Measurements from ENCODE around the gene LZTR1. TPM values are rescaled to one million over a fixed set of nuclear protein-coding genes. Genes with fewer than 3 reads are reported as not detected.
"Not testable (repeated sequence)": the region's sequence is repeated elsewhere in the genome, so short reads cannot be mapped to it uniquely, and the experiment has no call there.

LZTR1 gene
- total RNA-seq, 1 experiment from 2014 or later: 35.3 TPM

DNA sequence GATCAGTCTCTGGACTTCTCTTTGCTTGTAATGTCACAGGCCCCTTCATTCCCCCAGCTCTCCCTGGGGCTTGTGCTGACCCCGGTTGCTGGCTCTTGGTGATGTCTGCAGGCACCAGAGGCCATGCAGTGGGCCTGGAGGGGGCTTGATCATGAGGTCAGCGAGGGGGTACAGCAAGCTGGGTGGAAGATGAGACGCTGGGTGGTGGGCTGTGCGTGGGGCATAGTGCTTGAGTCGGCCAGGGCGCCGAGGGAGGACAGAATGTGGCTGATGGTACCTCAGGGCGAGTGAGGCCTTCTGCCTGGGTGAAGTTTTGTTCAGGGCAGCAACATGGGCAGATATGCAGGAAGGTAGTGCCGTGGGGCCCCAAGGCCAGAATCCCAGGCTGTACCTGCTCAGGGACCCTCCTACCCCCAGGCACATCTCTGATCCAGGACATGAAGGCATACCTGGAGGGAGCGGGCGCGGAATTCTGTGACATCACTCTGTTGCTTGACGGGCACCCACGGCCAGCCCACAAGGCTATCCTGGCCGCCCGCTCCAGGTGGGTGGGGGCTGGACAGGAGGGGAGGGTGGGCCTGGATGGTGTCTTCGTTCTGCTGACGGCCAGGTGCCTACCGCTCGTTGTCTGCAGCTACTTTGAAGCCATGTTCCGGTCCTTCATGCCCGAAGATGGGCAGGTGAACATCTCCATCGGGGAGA is 13.4 kb downstream of the LZTR1 start:
- no peak for DNase-seq (ENCODE audit: low read depth)

DNA sequence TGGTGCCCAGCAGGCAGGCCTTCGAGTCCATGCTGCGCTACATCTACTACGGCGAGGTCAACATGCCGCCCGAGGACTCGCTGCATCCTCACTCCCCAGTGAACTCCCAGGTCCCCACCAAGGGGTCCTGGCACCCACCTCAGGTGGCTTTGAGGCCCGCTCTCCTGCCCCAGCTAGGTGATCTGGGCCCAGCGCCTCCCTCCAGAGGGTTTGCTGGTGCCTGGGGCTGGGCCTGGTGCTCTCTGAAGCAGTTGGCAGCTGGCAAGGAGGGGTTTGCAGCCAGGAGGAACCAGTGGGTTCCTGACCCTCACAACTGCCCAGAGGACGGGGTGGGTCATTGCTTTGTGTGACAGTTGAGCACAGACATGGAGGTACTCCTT is 13.9 kb downstream of the LZTR1 start:
- no peak for DNase-seq (ENCODE audit: low read depth)

GRCh38 chr22:20996598-20997535 is 14.8 kb downstream of the LZTR1 start:
- no peak for DNase-seq (ENCODE audit: low read depth)

- no peak for DNase-seq (ENCODE audit: low read depth)
These were observed 15.6 kb downstream of the LZTR1 start for GRCh38 chr22:20997536-20998257.

DNA sequence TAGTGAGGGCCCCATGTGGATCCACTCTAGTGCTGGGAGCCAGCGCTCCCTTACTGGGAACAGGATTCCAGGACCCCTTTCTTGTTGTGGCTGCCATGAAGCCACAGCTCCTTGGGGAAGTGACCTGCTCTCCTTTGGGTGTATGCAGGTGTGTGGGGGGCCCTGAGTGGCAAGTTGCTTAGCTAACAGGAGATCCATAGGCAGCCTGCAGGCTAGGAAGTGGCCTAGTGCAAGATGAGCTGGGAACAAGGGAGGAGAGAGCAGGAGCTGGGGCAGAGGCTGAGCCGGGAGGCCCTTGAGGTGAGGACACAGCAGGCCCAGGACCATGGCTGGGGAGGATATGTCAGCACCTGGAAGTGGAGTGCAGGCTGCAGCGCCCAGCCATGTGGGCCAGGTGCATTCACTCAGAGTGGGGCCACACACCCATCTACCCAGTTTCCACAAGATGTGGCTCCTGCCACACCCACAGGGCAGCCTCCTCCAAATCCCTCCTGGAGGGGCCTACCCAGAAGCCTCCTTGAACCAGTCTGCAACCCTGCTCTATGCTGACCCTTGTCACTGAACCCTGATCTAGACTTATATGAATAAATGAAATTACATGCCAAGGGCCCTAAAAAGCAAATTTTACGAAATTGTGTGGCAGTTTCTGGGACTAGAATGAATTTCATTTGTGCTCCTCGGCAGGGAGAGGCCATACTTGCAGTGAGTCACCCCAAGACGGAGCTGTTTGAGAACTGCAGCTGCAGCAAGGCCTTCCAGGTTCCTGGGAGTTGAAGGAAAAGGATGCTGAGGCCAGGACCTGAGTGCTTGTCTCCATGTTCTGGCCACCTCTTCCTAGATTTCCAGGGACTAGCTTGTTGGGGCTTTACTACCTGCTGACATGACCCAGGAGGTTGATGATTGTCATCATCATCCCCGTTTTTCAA is 16.6 kb downstream of the LZTR1 start:
- no peak for DNase-seq (ENCODE audit: low read depth)

GRCh38 chr22:20999350-21000206 is 17.5 kb downstream of the LZTR1 start:
- no peak for DNase-seq (ENCODE audit: low read depth)

GRCh38 chr22:21000207-21000986 is 18.3 kb downstream of the LZTR1 start:
- DNase-seq (ENCODE audit: low read depth): no peak

GRCh38 chr22:21000987-21001600 is 19.0 kb downstream of the LZTR1 start:
- DNase-seq (ENCODE audit: low read depth): no peak

DNA sequence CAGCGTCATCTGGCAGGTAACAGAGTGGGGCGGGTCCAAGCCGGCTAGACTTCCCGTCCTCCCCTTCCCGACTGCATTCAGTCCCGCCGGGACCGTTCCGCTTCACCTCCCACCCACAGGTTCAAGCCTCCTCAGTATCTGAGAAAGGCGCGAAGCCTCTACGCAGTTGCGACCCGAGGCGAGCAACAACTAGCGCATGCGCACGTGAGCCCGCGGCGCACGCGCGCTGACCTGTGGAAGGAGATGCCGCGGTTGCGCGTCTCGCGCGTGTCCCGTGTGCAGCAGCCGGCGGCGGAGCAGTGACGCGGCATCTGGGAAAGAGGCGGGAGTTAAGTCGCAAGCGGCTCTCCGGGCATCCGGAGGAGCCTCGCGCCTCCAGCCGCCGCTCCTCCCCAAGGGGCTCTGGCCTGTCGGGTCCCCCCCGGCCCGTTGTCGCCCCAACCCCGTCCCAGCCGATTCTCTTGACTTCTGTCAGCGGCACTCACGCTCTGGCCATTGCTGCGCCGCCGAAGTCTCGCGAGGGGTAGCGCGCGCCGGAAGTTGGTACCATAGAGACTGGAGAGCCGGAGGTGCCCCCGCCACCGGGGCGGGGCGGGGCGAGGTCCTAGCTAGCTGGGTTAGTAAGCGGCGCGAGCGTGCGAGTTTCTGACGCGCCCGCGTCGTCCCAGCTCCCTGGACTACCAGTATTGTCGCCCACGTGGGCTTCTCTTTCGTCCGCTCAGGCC is 19.7 kb downstream of the LZTR1 start, which contains the start of gene THAP7:
Gene THAP7, minus strand, starts transcription at position 518 of the 725 bp plus-strand sequence. Its CDS starts 207 bp downstream, at position 311.
- peak; percentile 91 for DNase-seq (ENCODE audit: low read depth)

DNA sequence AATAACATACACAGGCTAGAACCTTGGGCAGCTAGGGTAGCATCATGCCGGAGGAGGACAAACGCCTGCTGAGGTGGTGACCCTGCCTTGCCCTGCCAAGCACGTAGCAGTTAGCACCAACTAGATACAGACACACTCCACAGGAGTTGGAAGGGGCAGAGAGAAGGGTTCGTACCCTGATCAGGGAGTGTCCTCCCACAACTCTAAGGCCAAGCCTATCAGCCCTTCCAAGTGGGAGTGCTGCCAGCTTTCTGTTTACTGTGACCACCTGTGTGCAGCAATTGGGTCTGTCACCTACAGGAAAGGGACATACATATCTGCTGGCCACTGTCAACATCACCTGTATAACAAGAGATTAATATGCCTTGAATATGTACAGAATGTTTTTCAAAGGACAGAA is 21.7 kb downstream of the LZTR1 start:
- no peak for DNase-seq (ENCODE audit: low read depth)

DNA sequence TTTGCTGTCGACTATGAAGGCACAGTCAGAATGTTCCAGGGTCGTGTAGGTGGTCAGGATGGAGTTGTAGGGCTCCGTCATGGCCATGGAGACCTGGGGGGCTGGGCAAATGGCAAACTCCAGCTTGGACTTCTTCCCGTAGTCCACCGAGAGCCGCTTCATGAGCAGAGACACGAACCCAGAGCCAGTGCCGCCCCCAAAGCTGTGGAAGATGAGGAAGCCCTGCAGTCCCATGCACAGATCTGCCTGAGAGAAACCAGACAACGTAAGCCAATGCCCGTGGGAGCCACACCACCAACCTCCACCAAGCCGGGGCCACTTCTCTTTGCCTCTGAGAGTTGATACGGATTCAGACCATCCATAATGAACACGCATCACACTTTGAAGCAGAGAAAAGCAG is 27.1 kb downstream of the LZTR1 start:
- not testable (repeated sequence) for DNase-seq (ENCODE audit: low read depth)

DNA sequence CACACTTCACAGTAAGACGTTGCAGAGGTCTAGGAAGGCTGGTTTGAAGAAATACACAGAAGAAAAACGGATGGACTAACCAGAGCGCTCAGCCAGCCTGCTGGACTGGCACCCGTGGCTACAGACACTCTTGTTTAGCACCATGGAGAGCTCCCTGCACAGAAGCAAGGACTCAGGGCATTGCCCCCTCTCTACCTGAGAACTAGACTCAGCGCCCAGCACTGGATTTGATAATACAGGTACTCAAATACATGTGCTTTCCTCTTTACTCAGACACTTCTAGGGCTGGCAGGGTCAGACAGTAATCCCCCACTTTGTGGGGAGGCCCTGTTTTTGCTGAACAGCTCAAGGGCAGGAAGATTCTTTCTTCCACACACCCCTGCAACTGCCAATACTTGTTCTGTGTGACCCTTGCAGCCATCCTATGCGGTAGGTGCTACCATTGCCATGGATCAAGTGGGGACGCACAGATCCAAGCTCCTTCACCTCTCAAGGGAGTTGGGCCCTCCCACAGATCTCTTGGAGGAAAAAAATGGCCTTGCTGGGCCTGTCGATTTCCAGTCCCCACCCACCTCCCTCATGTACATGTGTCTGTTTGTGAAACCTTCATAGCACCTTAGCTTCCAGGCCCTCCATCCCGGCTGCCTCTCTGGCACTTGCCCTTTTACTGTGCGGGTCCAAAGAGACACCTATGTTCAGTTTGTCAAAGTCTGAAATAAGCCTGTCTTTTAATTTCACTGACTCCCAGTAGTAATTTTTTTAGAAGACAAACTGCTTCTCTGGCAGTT is 27.7 kb downstream of the LZTR1 start:
- peak; percentile 36 for DNase-seq (ENCODE audit: low read depth)

GRCh38 chr22:21010426-21011113 is 28.5 kb downstream of the LZTR1 start:
- DNase-seq (ENCODE audit: low read depth): no peak

DNA sequence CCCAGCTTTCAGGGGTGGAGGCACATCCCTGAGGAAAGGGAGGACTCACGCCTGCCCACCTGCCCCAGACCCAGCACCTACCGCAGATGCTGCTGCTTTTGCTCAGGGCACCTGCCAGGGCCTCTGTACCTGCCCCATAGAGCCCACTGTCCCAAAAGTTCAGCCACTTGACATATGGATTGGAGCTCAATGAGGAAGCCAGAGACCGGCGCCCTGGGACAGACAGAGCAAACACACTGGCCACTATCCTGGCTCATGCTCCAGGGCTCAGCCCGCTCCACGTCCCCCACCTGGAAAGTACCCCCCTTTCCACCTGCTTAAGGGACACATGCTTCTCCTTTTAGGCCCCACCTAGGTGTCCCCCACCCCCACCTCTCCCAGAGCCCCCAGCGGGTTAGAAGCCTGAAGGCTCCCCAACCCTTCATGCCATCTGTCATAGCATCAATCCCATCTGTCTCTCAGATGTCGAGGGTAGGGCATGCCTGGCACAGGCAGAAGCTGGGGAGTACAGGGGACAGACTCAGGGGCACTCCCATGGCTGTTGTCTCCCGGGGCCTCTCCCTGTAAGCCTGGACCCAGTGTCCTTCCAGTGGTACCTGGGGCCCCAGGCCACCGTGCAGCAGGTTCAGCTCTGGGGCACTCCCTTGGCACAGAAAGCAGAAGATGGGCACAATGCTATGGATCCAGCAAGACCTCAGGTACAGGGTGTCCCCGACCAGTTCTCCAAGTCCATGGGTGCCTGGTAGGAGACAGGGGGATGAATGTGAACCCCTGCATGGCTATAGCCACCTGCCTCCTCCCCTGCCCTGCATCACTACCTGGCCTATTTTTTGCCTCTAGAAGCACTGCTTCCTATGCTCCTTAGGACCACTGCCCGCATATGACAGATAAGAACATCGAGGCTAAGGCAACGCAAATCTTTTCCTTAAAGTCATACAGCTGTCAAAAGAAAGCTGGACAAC is 30.6 kb downstream of the LZTR1 start:
- DNase-seq (ENCODE audit: low read depth): no peak

GRCh38 chr22:21013657-21014201 is 31.6 kb downstream of the LZTR1 start:
- DNase-seq (ENCODE audit: low read depth): no peak
